Right lobe of liver (tissue), 6 donors: ENCODE data around the gene ZDHHC21. TPM values are rescaled to one million over a fixed set of nuclear protein-coding genes. Genes with fewer than 3 reads are reported as not detected.

Source experiments
- ATAC-seq, 4 donors: fragments of 200-7000 bp; cut with Tn5 transposase; one replicate each; pipeline ENCODE4 v1.9.1; 2020; ENCODE audit warnings: mild to moderate bottlenecking in 4 of 4, moderate library complexity in 4 of 4
- DNase-seq, 3 donors: peaks; one replicate each; pipeline ENCODE4 v3.0.0-alpha.2; 2020
- H3K27ac ChIP-seq, 3 donors: fragments of 200-600 bp; one replicate each; pipeline ENCODE4 v1.8.0; 2022
- H3K27me3 ChIP-seq, 2 donors: fragments of 200-600 bp; one replicate each; pipeline ENCODE4 v1.8.0; 2022
- H3K36me3 ChIP-seq, 4 donors: fragments of 200-600 bp; sonication (generic) in 1 of 4; one replicate each; pipeline versions ENCODE4 v1.5.1 to v1.8.0; 2017 to 2022; ENCODE audit warnings: control low read depth in 1 of 4
- H3K4me1 ChIP-seq, 4 donors: fragments of 200-600 bp; sonication (generic) in 1 of 4; one replicate each; pipeline versions ENCODE4 v1.5.1 to v1.8.0; 2017 to 2022; ENCODE audit warnings: control low read depth in 1 of 4
- H3K4me3 ChIP-seq, 3 donors: fragments of 200-600 bp; one replicate each; pipeline ENCODE4 v1.8.0; 2022
- H3K9me3 ChIP-seq, 4 donors: fragments of 200-600 bp; sonication (generic) in 1 of 4; one replicate each; pipeline versions ENCODE4 v1.5.1 to v1.8.0; 2017 to 2022; ENCODE audit warnings: control low read depth in 1 of 4
- POLR2A ChIP-seq: fragments of 450-650 bp; IDR thresholded peaks from one replicate; pipeline ENCODE4 v1.6.1; 2017; ENCODE audit warnings: antibody characterized with exemption, mild to moderate bottlenecking
- WGBS: methylation state at CpG from one replicate; pipeline ENCODE4 v1.1.6; 2018; ENCODE audit warnings: low coverage, low lambda C conversion rate; ENCODE audit not compliant: insufficient coverage; ENCODE audit errors: missing lambda C conversion rate; 5-methylcytosine and 5-hydroxymethylcytosine counted together
- intact Hi-C, 2 donors: fragments of 100-400 bp; cut with DNase I; formaldehyde crosslinking; loops; one replicate each; pipeline versions ENCODE4 v1.11.2 to v1.14.1; 2022
- total RNA-seq, 6 experiments: library from RNA; depleted of rRNA in 2 of 6; stranded (reverse); fragments of >200 nt in 2 of 6; fragmentation: NEBNext Ultra II Directional in 3 of 6; extraction: Animal tissue kit (Norgen Biotek cat#: 25700) in 3 of 6; gene quantifications; one replicate each; pipeline versions ENCODE4 v1.1.0 to v1.2.4, GENCODE V29; 2016 to 2023
- TF ChIP-seq, protein P1 (sequence below), 4 donors: fragments of 200-600 bp in 3 of 4; fragments of 450-650 bp in 1 of 4; IDR thresholded peaks; one replicate each; pipeline versions ENCODE4 v1.5.1 to v1.8.0; 2016 to 2022; ENCODE audit warnings: antibody characterized with exemption in 4 of 4, mild to moderate bottlenecking in 2 of 4
- donor health status: DM: no; HTN: yes; CAD: no.
- donor health status: DM: no; HTN: no; CAD: no.
- donor health status: DM: no; HTN: no; CAD: no.
- donor health status: DM: no; HTN: yes; CAD: no.
- donor health status: DM: no; HTN: yes; CAD: no.

Gene ZDHHC21
- total RNA-seq, 6 experiments from 2014 or later = 2.7 to 5.3 (median 4.5) TPM

DNA sequence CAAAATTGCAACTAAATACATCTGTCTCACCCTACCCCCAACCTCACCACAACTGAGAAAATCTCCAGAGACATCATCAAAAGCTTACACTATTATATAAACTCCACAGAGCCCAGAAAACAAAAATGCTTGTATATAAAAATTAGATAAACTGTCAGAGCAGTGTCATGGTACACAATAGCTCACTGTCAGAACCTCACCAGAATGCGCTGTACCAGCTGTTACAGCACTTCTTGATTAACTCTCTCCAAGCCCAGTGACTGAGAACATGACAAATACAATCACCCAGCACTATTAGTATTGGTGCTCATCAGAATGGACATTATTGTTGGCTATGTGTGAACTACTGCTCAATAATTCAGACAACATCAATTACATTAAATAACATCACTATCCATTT is 65.7 kb downstream of the ZDHHC21 start:
- no peaks in the 10 kb centered on the region for H3K9me3 ChIP-seq
- 67% methylated on average over 1 of the region's 1 CpG for WGBS
- H3K4me3 ChIP-seq = no peak overlapping the region
- TF ChIP-seq, protein P1, sequence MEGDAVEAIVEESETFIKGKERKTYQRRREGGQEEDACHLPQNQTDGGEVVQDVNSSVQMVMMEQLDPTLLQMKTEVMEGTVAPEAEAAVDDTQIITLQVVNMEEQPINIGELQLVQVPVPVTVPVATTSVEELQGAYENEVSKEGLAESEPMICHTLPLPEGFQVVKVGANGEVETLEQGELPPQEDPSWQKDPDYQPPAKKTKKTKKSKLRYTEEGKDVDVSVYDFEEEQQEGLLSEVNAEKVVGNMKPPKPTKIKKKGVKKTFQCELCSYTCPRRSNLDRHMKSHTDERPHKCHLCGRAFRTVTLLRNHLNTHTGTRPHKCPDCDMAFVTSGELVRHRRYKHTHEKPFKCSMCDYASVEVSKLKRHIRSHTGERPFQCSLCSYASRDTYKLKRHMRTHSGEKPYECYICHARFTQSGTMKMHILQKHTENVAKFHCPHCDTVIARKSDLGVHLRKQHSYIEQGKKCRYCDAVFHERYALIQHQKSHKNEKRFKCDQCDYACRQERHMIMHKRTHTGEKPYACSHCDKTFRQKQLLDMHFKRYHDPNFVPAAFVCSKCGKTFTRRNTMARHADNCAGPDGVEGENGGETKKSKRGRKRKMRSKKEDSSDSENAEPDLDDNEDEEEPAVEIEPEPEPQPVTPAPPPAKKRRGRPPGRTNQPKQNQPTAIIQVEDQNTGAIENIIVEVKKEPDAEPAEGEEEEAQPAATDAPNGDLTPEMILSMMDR (IDR thresholded peaks at IDR 0.05) = no peak
- no peak for TF ChIP-seq POLR2A
- no peak for ATAC-seq
- DNase-seq = no peak
- H3K36me3 ChIP-seq = no peaks in the 10 kb centered on the region
- intact Hi-C loops = no loop called here
- no peak overlapping the region for H3K27ac ChIP-seq
- no peaks in the 10 kb centered on the region for H3K4me1 ChIP-seq
- no peaks in the 10 kb centered on the region for H3K27me3 ChIP-seq

DNA sequence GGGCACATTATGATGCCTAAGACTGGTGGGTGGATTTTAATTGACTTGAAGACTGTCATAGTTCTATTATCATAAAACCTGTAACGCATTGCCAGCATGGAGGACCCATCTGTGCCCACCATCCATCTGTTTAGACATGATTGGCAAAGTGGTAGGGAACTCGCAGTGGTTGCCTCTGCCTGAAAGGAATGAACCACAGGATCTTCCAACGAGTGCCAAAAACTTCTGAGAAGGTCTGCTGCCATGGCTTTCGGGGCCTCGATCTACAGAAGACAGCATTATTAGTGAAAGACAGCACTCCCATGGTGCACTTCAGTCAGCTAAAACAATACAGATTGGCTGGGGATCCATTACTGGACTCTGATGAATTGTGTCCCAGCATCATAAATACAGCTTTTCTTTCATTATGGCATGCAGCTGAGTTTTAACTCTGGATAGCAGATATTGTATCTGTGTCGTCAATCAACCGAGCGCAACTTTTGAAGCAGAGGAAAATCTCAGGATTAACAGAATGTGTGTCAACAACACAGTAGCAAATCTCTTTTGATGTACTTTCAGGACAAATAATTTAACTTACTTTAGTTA is 74.3 kb downstream of the ZDHHC21 start:
- intact Hi-C loops = loop anchor here in 1 of 2 donors (10.0 kb wide), 1 partner anchor 146 kb away; no protein-coding TSS in a partner anchor
- no peaks in the 10 kb centered on the region for H3K4me1 ChIP-seq
- H3K36me3 ChIP-seq = no peaks in the 10 kb centered on the region
- no peak overlapping the region for H3K4me3 ChIP-seq
- ATAC-seq = no peak
- no peak overlapping the region for H3K27ac ChIP-seq
- TF ChIP-seq, protein P1 (IDR thresholded peaks at IDR 0.05) = no peak
- TF ChIP-seq POLR2A = no peak
- WGBS = 81% methylated on average over 6 of the region's 8 CpGs
- H3K27me3 ChIP-seq = no peaks in the 10 kb centered on the region
- no peak for DNase-seq
- H3K9me3 ChIP-seq = no peaks in the 10 kb centered on the region

DNA sequence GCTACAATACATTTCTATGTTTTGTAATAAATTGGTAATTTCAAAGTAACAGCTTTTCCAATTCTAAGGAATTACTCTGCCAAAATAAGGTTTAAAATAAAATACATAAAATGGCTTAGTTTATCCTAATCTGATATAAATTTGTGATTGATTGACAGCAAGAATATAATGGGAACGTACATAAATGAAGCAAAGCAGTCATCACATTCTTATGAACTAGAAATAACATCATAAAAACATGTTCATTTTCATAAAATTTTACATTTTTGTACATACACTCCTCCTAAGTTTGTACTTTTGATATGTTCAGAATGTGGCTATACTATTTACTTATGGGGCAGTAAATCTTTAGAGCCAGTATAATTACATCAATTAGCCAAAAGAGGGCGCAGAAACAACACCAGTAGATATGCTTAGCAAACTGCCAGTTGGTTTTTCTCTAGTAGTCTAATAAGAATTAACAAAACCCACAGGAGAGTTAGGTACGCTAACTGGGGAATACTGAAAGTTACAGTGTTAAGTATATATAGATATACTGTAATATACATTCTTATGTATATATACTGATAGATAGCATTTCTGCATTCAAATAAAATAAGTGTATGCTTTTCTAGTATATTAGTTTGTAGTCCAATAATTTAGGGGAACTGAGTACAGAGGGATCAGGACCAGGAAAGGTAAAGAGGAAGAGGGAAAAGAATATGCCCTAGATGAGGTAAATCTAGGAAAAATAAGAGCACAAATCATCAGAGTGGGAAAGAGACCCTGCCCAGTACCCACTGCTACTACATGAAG is 76.8 kb downstream of the ZDHHC21 start:
- DNase-seq = no peak

GRCh38 chr9:14608540-14608939 is 84.7 kb downstream of the ZDHHC21 start:
- WGBS = 93% methylated on average over 2 of the region's 2 CpGs
- TF ChIP-seq, protein P1 (IDR thresholded peaks at IDR 0.05) = no peak
- no peak for TF ChIP-seq POLR2A
- intact Hi-C loops = no loop called here

More for the DNA sequence above, 76.8 kb downstream of the ZDHHC21 start:
- TF ChIP-seq, protein P1 (IDR thresholded peaks at IDR 0.05) = peak; percentile 63 to 66 (median 65)
- no peak for TF ChIP-seq POLR2A
- 47% methylated on average over 3 of the region's 3 CpGs for whole genome bisulfite sequencing
- H3K27me3 ChIP-seq = no peaks in the 10 kb centered on the region
- H3K9me3 ChIP-seq = no peaks in the 10 kb centered on the region
- H3K36me3 ChIP-seq = no peaks in the 10 kb centered on the region
- ATAC-seq = peak; percentile 81 to 88 (median 84)
- intact Hi-C loops = loop anchor here in 1 of 2 donors (10.0 kb wide), 1 partner anchor 148 kb away; no protein-coding TSS in a partner anchor
- H3K4me3 ChIP-seq = no peak overlapping the region
- no peak overlapping the region for H3K27ac ChIP-seq
- no peaks in the 10 kb centered on the region for H3K4me1 ChIP-seq

More at GRCh38 chr9:14608540-14608939, 84.7 kb downstream of the ZDHHC21 start:
- DNase-seq = no peak
- Histone ChIP-seq H3K9me3 (no peaks in the 10 kb centered on the region), H3K4me1 (no peaks in the 10 kb centered on the region), H3K27ac (no peak overlapping the region), H3K27me3 (no peaks in the 10 kb centered on the region), H3K4me3 (no peak overlapping the region), H3K36me3 (peaks cover 0 to 2% (median 0%) of the 10 kb centered on the region in 4 donors)
- ATAC-seq = no peak
